SIG-M5 treated with dmso at 0.1 percent for 504 hours (cell line): Measurements from ENCODE around the gene VPS29.
A peak's percentile ranks its signal among the peaks of the same experiment; 100 is the strongest.
"Not testable (repeated sequence)": the region's sequence is repeated elsewhere in the genome, so short reads cannot be mapped to it uniquely, and the experiment has no call there.

Experiments used
- DNase-seq: peaks from one replicate; lab custom pipeline; 2025; ENCODE audit not compliant: unreplicated experiment; lab: John Stamatoyannopoulos, UW

Gene VPS29

DNA sequence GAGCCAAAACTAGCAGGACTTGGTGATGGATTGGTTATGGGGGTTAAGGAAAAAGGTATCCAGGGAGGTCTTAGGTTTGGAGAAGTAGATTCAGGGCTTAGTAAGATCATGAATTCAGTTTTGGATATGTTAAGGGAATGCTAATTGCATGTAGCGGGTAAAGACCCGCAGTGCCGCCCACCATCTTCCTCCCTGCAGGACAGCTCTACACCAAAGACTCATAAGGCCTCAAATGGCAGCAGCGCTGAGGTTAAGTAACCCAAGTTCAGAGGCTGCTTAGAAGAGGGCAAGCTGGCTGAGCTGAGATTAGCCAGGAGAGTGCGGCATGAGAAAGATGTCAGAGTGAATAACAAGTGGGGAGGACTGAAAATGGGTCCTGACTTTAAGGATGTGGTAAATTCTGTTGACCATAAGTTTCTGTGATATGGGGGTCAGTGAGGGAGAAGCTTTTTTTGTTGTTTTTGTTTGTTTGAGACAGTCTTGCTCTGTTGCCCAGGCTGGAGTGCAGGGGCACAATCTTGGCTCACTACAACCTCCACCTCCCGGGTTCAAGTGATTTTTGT lies 26.4 kb upstream of the VPS29 start:
- no peak for DNase-seq

DNA sequence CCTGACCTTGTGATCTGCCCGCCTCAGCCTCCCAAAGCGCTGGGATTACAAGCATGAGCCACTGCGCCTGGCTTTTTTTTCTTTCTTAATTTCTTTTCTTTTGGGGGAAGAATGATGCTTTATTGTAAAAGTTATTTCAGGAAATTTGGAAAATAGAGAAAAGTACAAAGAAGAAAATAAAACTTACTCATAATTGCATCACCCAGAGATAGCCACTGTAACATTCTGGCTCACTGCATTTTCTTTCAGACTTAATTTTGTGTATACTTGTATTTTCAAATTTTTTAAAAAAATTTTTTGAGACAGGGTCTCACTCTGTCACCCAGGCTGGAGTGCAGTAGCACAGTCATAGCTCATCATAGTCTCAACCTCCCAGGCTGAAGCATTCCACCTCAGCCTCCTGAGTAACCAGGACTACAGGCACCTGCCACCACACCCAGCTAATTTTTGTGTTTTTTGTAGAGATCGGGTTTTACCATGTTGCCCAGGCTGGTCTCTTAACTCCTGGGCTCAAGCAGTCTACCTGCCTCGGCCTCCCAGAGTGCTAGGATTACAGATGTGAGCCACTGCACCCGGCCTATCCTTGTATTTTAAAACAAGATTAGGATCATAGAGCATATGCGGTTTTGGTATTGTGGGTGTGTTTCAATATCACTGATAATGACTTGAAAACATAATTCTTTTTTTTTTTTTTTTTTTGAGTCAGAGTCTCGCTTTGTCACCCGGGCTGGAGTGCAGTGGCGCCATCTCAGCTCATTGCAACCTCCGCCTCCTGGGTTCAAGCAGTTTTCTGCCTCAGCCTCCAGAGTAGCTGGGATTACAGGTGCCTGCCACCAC lies 19.2 kb upstream of the VPS29 start:
- DNase-seq: not testable (repeated sequence)

DNA sequence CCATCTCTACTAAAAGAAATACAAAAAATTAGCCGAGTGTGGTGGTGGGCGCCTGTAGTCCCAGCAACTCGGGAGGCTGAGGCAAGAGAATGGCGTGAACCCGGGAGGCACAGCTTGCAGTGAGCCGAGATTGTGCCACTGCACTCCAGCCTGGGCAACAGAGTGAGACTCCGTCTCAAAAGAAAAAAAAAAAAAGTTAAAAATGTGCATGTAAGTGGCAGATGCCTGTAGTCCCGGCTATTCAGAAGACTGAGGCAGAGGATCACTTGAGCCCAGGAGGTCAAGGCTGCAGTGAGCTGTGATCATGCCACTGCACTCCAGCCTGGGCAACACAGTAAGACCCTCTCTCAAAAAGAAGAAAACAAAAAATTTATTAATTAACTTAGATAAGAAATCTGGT lies 16.1 kb upstream of the VPS29 start:
- DNase-seq: not testable (repeated sequence)

DNA sequence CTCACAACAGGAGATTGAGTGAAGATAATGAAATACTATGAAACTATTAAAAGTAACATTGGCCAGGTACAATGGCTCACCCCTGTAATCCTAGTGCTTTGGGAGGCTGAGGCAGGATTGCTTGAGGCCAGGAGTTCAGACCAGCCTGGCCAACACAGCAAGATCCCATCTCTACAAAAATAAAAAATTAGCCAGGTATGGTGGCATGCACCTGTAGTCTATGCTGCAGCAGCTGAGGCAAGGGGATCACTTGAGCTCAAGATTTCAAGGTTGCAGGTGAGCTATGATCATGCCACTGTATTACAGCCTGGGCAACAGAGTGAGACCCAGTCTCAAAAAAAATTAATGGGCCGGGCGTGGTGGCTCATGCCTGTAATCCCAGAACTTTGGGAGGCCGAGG lies 15.1 kb upstream of the VPS29 start:
- DNase-seq: no peak

DNA sequence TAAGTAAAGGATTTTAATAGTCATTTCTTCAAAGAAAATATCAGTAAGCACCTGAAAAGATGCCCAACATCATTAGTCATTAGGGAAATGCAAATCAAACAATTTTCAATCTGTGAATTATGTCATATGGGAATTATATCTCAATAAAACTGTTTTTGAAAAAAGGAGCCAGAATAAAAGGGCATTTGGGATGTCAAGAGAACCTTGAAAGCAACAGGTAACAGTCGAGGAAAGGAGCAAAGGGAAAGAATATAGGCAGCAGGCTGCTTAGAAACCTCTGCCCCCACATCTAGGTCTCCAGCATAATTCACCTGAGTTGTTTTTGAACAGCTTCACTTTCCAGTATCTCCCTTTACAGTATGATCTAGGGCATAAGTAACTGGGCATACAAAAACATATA lies 12.5 kb upstream of the VPS29 start:
- no peak for DNase-seq

DNA sequence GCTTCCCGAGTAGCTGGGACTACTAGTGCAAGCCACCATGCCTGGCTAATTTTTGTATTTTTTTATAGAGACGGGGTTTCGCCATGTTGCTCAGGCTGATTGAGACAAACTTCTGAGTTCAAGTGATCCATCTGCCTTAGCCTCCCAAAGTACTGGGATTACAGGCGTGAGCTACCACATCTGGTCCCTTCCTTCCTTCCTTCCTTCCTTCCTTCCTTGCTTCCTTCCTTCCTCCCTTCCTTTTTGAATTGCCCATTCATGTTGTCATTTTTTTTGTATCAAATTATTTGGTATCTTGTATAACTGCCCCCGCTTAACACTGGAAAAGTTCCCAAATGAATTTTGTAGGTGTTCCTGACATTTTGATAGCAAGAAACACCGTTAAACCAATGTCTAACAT lies 11.9 kb upstream of the VPS29 start:
- DNase-seq: no peak

DNA sequence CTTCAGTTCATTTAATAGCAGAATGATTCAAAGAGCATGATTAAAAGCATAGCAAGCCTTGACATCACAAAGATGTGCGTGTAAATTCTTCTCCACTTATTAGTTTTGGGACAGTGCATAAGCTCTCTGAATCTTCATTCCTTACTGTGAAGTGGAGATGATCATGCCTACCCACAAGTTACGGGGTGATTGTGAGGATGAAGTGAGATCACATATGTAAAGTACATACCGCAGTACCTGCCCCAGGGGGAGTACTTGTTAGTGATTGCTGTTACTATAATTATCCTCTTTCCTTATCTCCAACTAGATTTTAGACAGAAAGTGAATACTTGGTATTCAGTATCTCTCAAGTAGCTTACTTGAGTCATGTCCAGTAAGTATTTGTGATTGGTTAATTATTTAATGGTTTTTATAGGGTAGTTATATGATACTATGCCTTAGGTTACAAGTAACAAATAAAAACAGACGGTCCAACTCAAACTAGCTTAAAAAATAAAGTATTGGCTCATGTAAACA lies 6.2 kb upstream of the VPS29 start:
- no peak for DNase-seq

DNA sequence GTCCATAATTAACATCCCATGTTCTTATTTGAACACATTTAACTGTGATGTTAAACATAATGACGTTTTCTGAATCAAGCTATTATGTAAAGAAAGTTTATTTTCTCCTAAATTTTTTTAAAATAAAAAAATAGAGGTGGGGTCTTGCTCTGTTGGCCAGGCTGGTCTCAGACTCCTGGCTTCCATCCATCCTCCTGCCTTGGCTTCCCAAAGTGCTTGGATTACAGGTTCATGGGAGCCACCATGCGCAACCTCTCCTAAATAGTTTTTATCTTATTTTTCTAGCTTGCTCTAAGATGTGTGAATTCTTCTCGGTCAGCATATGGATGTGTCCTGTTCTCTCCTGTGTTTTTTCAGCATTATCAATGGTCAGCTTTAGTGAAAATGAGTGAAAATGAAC lies 3.4 kb upstream of the VPS29 start:
- DNase-seq: no peak

DNA sequence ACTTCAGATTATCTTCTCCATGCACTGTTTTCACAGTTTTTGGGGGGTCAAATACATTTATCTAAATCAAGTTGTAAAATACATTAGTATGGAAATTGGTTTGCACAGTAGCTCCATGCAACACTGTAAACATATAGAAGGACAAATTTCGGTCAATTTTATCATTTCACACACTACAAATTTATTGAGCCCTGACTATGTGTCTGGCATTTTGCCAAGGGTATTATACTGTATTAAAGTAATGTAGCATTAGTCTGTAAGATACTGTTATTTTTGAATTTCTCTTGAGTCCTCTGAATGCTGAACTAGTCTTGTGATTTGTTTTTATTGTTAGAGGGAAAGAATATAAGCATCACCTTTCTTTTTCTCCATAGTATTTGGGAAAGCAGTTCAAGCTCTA lies 1.5 kb upstream of the VPS29 start:
- no peak for DNase-seq

DNA sequence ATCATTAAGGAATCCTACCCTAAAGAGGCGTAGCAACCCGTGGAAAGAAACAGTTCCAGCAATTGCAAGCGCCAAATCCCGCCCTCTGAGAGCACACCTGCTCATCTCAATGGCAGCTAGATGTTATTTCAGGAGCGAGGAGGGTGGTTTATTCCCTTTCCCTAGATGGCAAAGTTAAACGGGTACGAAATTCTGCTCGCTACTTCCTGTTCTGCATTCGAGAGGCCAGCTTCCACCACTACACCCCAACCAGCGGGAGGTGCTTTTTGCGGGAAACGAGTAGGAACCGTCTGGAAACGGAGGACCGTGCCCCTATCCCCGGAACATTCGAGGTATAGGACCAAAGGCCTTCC lies 536 bp downstream of the VPS29 start:
- DNase-seq: peak; percentile 89

DNA sequence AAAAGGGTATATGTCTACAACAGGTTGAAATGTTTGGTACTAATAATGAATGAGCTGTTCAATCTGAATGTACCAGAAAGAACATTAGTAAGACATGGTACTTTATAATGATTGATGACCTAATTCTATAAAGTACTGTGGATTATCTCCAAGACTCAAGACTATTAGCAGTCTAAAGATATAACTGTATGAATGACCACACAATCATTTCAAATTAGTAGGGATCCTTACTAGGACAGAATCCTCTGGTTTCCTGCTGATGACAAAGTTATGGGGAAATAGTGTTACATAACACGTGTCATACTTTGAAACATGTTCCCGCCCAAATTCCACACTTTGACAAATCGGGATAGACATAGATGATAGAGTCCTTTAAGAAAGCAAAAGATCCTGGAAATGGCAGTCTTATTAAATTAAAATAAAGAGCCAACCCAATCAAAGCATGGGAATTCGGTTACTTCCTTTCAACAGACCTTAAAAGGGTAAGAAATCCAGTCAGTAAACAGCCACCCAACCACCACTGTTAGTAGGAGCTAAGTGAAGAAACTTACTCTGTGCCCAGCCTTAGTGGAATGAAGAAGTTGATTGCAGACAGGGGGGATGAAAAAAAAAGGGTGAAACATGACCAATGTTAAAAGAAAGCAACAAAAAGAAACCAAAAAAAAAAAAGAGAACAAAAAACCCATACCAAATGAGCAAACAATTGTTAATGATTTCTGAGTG lies 2.8 kb downstream of the VPS29 start:
- peak; percentile 92 for DNase-seq

DNA sequence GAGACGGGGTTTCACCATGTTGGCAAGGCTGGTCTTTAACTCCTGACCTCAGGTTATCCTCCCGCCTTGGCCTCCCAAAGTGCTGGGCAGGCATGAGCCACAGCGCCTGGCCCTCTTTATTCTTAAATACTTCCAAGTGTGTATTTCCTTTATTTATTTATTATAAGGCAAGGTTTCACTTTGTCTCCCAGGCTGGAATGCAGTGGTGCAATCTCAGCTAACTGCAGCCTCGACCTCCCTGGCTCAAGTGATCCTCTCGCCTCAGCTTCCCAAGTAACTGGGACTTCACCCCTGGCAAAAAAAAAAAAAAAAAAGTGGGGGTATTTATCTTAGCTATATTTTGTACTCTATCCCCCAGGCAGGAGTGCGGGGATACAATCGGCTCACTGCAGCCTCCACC lies 26.5 kb downstream of the VPS29 start:
- no peak for DNase-seq

DNA sequence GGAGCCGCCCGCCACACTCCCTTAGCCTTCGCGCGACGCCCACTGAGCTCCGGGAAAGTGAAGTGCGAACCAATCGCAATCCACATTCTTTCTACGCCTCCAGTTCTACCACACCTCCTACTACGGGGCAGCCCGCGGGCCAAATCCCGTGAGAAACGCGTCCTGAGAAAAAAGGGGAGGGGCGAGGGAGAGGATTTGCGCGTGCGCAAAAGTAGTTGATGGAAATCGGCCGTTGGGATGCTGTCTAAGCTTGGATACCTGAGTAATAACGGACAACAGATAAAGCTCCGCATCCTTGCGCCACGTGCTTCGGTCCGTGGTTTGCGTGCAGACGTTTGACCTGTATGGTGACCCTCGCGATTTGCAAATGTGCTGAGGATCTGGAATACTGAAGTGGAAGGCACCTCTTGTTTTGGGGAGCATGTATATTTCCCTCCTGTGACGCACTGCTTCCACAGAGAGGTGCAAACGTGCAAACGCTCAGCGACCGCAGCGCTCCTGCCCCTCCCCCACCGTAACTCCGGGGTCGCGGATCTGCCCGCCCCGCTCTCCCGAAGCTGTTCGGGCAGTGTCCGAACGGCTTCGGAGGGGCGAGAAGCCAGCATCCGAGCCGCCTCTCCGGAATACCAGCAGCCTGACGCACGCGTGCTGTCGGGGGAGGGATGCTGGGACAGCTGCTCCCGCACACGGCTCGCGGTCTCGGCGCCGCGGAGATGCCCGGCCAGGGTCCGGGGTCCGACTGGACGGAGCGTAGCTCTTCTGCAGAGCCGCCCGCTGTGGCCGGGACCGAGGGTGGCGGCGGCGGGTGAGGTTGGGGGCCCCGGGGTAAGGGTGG lies 33.5 kb downstream of the VPS29 start, which contains the start of the genes FAM216A and GPN3:
FAM216A (plus strand) TSS at position 632 of the 835 bp plus-strand sequence; CDS start at position 663, 31 bp downstream.
GPN3 (minus strand) TSS at position 44 of the 835 bp plus-strand sequence. CDS start 54 bp downstream, outside the sequence.
- peak; percentile 99 for DNase-seq

DNA sequence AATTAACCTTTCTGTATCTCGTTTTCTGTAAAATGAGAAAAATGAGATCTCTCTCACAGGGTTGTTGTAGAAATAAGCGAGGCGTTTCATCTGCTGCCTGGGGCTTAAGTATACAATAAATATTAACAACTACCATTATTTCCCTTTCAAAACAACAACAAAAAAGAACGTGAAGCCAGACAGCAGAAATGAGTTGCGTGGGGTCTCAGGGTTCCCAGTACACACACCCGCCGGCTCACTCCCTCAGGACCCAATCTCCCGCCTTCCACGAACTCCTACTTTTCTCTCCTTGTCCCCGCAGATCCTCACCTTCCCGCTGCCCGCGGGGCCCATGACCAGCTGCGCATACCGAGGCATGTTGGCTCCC lies 34.1 kb downstream of the VPS29 start:
- DNase-seq: no peak

DNA sequence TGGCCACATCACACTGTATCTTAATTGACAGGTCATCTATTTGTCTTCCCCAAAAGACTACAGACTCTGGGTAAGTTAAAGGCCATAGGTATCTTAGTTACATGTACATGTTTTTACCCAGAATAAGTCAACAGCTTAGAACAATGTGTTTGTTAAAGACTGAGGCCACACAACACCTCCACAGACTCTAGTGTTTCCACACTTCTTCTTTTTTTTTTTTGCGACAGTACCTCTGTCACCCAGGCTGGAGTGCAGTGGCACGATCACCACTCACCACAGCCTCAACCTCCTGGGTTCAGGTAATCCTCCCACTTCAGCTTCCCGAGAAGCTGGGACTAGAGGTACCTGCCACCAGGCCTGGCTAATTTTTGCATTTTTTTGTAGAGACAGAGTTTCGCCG lies 35.1 kb downstream of the VPS29 start:
- peak; percentile 12 for DNase-seq

DNA sequence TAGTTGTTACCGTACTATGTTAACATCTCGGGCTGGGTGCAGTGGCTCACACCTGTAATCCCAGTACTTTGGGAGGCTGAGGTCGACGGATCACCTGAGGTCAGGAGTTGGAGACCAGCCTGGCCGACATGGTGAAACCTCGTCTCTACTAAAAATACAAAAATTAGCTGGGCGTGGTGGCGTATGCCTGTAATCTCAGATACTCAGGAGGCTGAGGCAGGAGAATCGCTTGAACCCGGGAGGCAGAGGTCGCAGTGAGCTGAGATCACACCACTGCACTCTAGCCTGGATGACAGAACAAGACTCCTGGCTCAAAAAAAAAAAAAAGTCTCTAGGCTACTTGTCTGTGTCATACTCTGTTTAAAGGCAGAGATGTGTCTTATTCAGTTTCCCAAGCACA lies 36.1 kb downstream of the VPS29 start:
- not testable (repeated sequence) for DNase-seq

DNA sequence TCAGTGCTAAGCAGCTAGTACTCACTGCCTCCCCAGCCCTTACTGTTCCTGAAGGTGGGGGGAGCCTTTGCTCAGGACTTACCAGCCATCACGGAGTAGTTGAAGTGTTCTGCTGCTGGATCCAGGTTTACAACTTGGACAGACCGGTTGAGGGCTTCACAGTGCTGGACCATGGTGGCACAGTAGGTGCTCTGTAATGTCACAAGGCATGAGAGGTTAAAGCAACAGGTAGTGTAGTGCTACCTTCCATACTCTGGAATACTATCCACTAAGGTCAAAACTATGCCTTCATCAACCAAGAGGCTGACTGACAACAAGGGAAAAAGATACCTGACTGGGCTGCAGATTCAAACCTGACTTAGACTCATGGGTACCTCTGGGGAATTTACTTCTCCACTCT lies 36.9 kb downstream of the VPS29 start:
- no peak for DNase-seq

DNA sequence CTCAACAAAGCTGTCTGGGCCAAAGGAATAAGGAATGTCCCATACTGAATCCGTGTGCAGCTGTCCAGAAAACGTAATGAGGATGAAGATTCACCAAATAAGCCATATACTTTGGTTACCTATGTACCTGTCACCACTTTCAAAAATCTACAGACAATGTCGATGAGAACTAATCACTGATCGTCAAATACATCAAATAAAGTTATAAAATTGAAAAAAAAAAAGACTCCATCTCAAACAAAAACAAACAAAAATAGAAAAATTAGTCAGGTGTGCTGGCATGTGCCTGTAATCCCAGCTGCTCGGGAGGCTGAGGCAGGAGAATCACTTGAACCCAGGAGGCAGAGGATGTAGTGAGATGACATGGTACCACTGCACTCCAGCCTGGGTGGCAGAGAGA lies 40.7 kb downstream of the VPS29 start:
- not testable (repeated sequence) for DNase-seq

DNA sequence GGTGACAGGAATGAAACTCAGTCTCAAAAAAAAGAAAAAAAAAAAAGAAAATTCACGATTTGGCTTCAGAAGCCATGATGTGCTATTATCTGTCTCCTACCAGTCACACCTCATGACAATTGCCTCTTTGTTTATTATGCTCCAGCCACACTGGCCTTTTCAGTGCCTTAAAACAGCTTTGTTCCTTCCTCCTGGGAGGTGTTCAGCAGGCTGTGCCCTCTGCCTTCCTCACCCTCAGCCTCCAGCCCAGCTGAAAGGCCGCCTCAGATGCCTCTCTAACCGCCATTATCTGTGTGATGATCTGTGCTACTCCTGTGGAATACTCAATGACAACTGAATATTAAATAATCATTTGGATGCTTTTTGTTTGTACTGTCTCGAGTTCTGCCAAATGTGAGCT lies 43.2 kb downstream of the VPS29 start:
- no peak for DNase-seq

DNA sequence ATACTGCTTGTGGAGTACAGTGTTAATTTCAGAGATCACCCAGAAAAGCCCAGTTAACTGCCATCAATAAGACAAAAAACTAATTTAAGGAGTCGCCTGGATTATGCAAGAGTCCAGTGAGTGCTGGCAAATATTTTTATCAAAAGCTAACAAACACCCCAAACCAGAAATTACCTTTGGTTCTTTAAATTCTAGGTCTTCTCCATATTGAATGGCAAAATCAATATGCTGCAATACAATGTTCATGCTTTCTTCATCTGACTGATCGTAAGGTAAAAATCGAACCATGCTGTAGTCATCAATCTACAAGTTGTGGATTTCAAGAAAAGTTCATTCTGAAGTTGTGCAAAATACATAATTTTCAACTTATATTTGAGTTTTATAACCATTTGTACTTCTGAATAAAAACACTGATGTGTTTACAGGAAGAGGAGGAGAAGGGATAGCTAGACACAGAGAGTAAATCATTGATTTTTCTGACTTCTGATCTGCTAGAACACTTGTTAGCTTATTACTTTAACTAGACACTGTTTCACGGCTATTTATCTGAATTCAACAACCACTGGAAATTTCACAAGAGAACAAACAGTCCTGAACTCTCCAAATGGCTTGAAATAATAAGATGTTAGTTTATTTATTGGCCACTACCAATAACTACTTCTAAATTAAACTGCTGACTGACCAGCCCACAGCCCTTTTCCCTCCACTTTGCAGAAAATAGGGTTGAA lies 48.2 kb downstream of the VPS29 start:
- no peak for DNase-seq
